T-helper 1 cell treated with Interleukin-12 subunit alpha and Interleukin-12 subunit beta and Interleukin-4 antibody, amounts not matched to agents 30 ng/mL and 1 ng/mL, for 36 hours (primary cell): ENCODE measurements around the gene CBLB. TPM values are rescaled to one million over a fixed set of nuclear protein-coding genes. Genes with fewer than 3 reads are reported as not detected.

ENCODE experiments used
- intact Hi-C: fragments of 100-400 bp; cut with micrococcal nuclease; formaldehyde crosslinking; loops from one replicate; pipeline ENCODE4 v1.15.1; 2024
- total RNA-seq: library from RNA; stranded (reverse); gene quantifications from 2 replicates; pipeline ENCODE4 v1.2.3, GENCODE V29; 2022

CBLB gene
- total RNA-seq, 1 donor from 2014 or later = 122 TPM

- intact Hi-C loops = loop anchor here (5.0 kb wide), 1 partner anchor 1658 kb away; the partner anchor contains the start of gene CCDC54
Observed at GRCh38 chr3:105719791-105720190, 149.0 kb downstream of the CBLB start.

- intact Hi-C loops = no loop called here
Observed at GRCh38 chr3:105715372-105715771, 153.4 kb downstream of the CBLB start.

- intact Hi-C loops = no loop called here
Observed at GRCh38 chr3:105714453-105714852, 154.4 kb downstream of the CBLB start.

GRCh38 chr3:105708980-105709379 lies 159.8 kb downstream of the CBLB start:
- intact Hi-C loops = no loop called here

GRCh38 chr3:105707009-105707408 lies 161.8 kb downstream of the CBLB start:
- intact Hi-C loops = no loop called here

- intact Hi-C loops = no loop called here
Observed at GRCh38 chr3:105704726-105705410, 163.9 kb downstream of the CBLB start.

GRCh38 chr3:105700575-105700974 lies 168.2 kb downstream of the CBLB start:
- intact Hi-C loops = no loop called here

GRCh38 chr3:105691633-105692032 lies 177.2 kb downstream of the CBLB start:
- intact Hi-C loops = no loop called here

- intact Hi-C loops = no loop called here
Observed at GRCh38 chr3:105691053-105691452, 177.8 kb downstream of the CBLB start.

GRCh38 chr3:105688821-105689220 lies 180.0 kb downstream of the CBLB start:
- intact Hi-C loops = loop anchor here (5.0 kb wide), 4 partner anchors 63 to 1373 kb away; no protein-coding TSS in a partner anchor

- intact Hi-C loops = loop anchor here (1.0 to 5.0 kb wide), 8 partner anchors 66 to 1376 kb away; partner anchors contain the start of gene CBLB
Observed at GRCh38 chr3:105686278-105686897, 182.4 kb downstream of the CBLB start.

GRCh38 chr3:105679951-105680350 lies 188.9 kb downstream of the CBLB start:
- intact Hi-C loops = no loop called here

- intact Hi-C loops = no loop called here
Observed at GRCh38 chr3:105678017-105678416, 190.8 kb downstream of the CBLB start.

GRCh38 chr3:105676621-105677300 lies 192.1 kb downstream of the CBLB start:
- intact Hi-C loops = no loop called here

- intact Hi-C loops = no loop called here
Observed at GRCh38 chr3:105674437-105675065, 194.3 kb downstream of the CBLB start.

- intact Hi-C loops = no loop called here
Observed at GRCh38 chr3:105672996-105673395, 195.8 kb downstream of the CBLB start.

GRCh38 chr3:105662306-105662705 lies 206.5 kb downstream of the CBLB start:
- intact Hi-C loops = no loop called here

GRCh38 chr3:105661461-105661860 lies 207.4 kb downstream of the CBLB start:
- intact Hi-C loops = loop anchor here (1.0 kb wide), 1 partner anchor 10 kb away; no protein-coding TSS in a partner anchor

GRCh38 chr3:105656651-105657504 lies 211.9 kb downstream of the CBLB start:
- intact Hi-C loops = no loop called here

- intact Hi-C loops = no loop called here
Observed at GRCh38 chr3:105653868-105654267, 214.9 kb downstream of the CBLB start.

- intact Hi-C loops = no loop called here
Observed at GRCh38 chr3:105653166-105653565, 215.6 kb downstream of the CBLB start.
